H1 (cell line): ENCODE data around the gene ADAMTSL2. TPM values are rescaled to one million over a fixed set of nuclear protein-coding genes. Genes with fewer than 3 reads are reported as not detected.
A peak's percentile ranks its signal among the peaks of the same experiment; 100 is the strongest.

ENCODE experiments used
- CTCF ChIA-PET: fragments of 300-600 bp; sonication (Branson Sonifier 250); formaldehyde crosslinking; loops from one replicate; lab custom pipeline; 2021; ENCODE audit not compliant: partially characterized antibody; lab: Charles Lee
- POLR2A ChIA-PET: fragments of 300-600 bp; sonication (Branson Sonifier 250); formaldehyde crosslinking; loops from one replicate; lab custom pipeline; 2021; ENCODE audit warnings: inconsistent platforms; ENCODE audit not compliant: partially characterized antibody; lab: Charles Lee
- DNase-seq, 2 experiments: peaks; one replicate each; pipeline versions ENCODE4 v3.0.0 to v3.0.0-alpha.2; 2010 to 2022; ENCODE audit warnings: low spot score in 2 of 2, low read depth in 1 of 2, mixed read lengths in 1 of 2
- FAIRE-seq: peaks from 2 replicates; lab custom pipeline; 2011; peaks lifted over from hg19 to GRCh38; lab: Jason Lieb, UNC
- H2AFZ ChIP-seq: 2 replicates; pipeline ENCODE4 v1.8.1; 2012; ENCODE audit warnings: low read length, inconsistent platforms
- H2AK5ac ChIP-seq: 2 replicates; pipeline ENCODE4 v1.6.1; 2013; ENCODE audit warnings: low read depth, low read length
- H2BK120ac ChIP-seq: replicated peaks from 2 replicates; pipeline ENCODE3; 2013; ENCODE audit warnings: low read depth, low read length, inconsistent platforms
- H2BK12ac ChIP-seq: 2 replicates; pipeline ENCODE4 v1.6.1; 2013; ENCODE audit warnings: low read depth, low read length
- H2BK15ac ChIP-seq: 2 replicates; pipeline ENCODE4 v1.6.1; 2013; ENCODE audit warnings: low read length
- H2BK20ac ChIP-seq: 2 replicates; pipeline ENCODE4 v1.6.1; 2013; ENCODE audit warnings: low read length
- H2BK5ac ChIP-seq: 2 replicates; pipeline ENCODE4 v1.6.1; 2013; ENCODE audit warnings: low read depth, low read length
- H3K14ac ChIP-seq: 2 replicates; pipeline ENCODE4 v1.6.1; 2013; ENCODE audit warnings: inconsistent platforms; ENCODE audit not compliant: insufficient read length
- H3K18ac ChIP-seq: 2 replicates; pipeline ENCODE4 v1.6.1; 2013; ENCODE audit warnings: low read length; ENCODE audit errors: extremely low read depth
- H3K23ac ChIP-seq: 2 replicates; pipeline ENCODE4 v1.6.1; 2013; ENCODE audit warnings: inconsistent platforms; ENCODE audit not compliant: insufficient read length
- H3K23me2 ChIP-seq: 2 replicates; pipeline ENCODE4 v1.6.1; 2013; ENCODE audit warnings: low read depth, low read length
- H3K27ac ChIP-seq: 2 replicates; pipeline ENCODE4 v1.6.1; 2011; ENCODE audit warnings: low read depth, low read length, inconsistent platforms
- H3K27me3 ChIP-seq, 4 experiments: replicated peaks in 1 of 4; 1 replicate in 1 of 4; 2 replicates in 3 of 4; pipeline versions ENCODE4 v1.6.1 to v1.8.1; 2011 to 2013; ENCODE audit warnings: low read length in 3 of 4, mild to moderate bottlenecking in 3 of 4, inconsistent platforms in 2 of 4, mixed read lengths in 2 of 4, moderate library complexity in 1 of 4; ENCODE audit not compliant: control insufficient read depth in 3 of 4, insufficient read depth in 3 of 4; ENCODE audit errors: extremely low read depth in 1 of 4
- H3K36me3 ChIP-seq, 4 experiments: 2 replicates each; pipeline versions ENCODE4 v1.6.1 to v1.8.1; 2011 to 2013; ENCODE audit warnings: mild to moderate bottlenecking in 4 of 4, low read length in 3 of 4, moderate library complexity in 2 of 4, control low read depth in 1 of 4, inconsistent platforms in 1 of 4; ENCODE audit not compliant: insufficient read depth in 4 of 4, control insufficient read depth in 2 of 4
- H3K4ac ChIP-seq: replicated peaks from 2 replicates; pipeline ENCODE3; 2013; ENCODE audit warnings: low read length, low read depth, mixed read lengths, inconsistent platforms; ENCODE audit not compliant: insufficient read length
- H3K4me1 ChIP-seq, 4 experiments: replicated peaks in 1 of 4; 1 replicate in 1 of 4; 2 replicates in 3 of 4; pipeline versions ENCODE4 v1.6.1 to v1.8.1; 2011 to 2013; ENCODE audit warnings: low read length in 3 of 4, inconsistent platforms in 2 of 4, mixed read lengths in 1 of 4; ENCODE audit not compliant: insufficient read depth in 4 of 4, control insufficient read depth in 3 of 4
- H3K4me2 ChIP-seq, 2 experiments: 2 replicates each; pipeline versions ENCODE4 v1.6.1 to v1.8.1; 2011 to 2013; ENCODE audit warnings: low read depth in 2 of 2, low read length in 2 of 2, control low read depth in 1 of 2, inconsistent platforms in 1 of 2, mild to moderate bottlenecking in 1 of 2; ENCODE audit not compliant: insufficient read depth in 1 of 2
- H3K4me3 ChIP-seq, 4 experiments: fragments of 200-600, 300-600 bp in 1 of 4; sonication (generic), shearing (Covaris generic), sonication (Bioruptor Twin) in 1 of 4; 2 replicates each; pipeline versions ENCODE4 v1.5.1 to v1.8.1; 2011 to 2016; ENCODE audit warnings: low read length in 4 of 4, low read depth in 3 of 4, control low read depth in 2 of 4, inconsistent platforms in 2 of 4, mild to moderate bottlenecking in 2 of 4, mixed read lengths in 1 of 4, moderate library complexity in 1 of 4; ENCODE audit not compliant: insufficient read depth in 2 of 4; ENCODE audit errors: extremely low read depth in 1 of 4
- H3K56ac ChIP-seq: replicated peaks from 2 replicates; pipeline ENCODE3; 2013; ENCODE audit warnings: low read depth, mild to moderate bottlenecking, mixed read lengths, low read length, inconsistent platforms; ENCODE audit not compliant: insufficient read length
- H3K79me1 ChIP-seq: 2 replicates; pipeline ENCODE4 v1.6.1; 2013; ENCODE audit warnings: low read depth, low read length, control low read depth
- H3K79me2 ChIP-seq, 2 experiments: 2 replicates each; pipeline versions ENCODE4 v1.6.1 to v1.8.1; 2012 to 2013; ENCODE audit warnings: low read length in 2 of 2, mild to moderate bottlenecking in 2 of 2, inconsistent platforms in 1 of 2; ENCODE audit not compliant: insufficient read depth in 2 of 2, control insufficient read depth in 1 of 2
- H3K9ac ChIP-seq, 4 experiments: replicated peaks in 1 of 4; 1 replicate in 1 of 4; 2 replicates in 3 of 4; pipeline versions ENCODE4 v1.6.1 to v1.8.1; 2011 to 2013; ENCODE audit warnings: low read depth in 3 of 4, low read length in 3 of 4, control low read depth in 2 of 4, mild to moderate bottlenecking in 2 of 4, moderate library complexity in 2 of 4, inconsistent platforms in 1 of 4; ENCODE audit errors: extremely low read depth in 1 of 4
- H3K9me3 ChIP-seq, 2 experiments: 2 replicates each; pipeline versions ENCODE4 v1.6.1 to v1.8.1; 2012 to 2013; ENCODE audit warnings: mild to moderate bottlenecking in 2 of 2, moderate library complexity in 2 of 2, control low read depth in 1 of 2, inconsistent platforms in 1 of 2, low read depth in 1 of 2, low read length in 1 of 2, mixed read lengths in 1 of 2; ENCODE audit not compliant: insufficient read depth in 2 of 2
- H4K20me1 ChIP-seq, 2 experiments: replicated peaks in 1 of 2; 2 replicates each; pipeline versions ENCODE3 to v1.8.1; 2011 to 2013; ENCODE audit warnings: inconsistent platforms in 2 of 2, low read length in 2 of 2, mild to moderate bottlenecking in 1 of 2; ENCODE audit not compliant: insufficient read depth in 2 of 2, control insufficient read depth in 1 of 2
- H4K5ac ChIP-seq: 2 replicates; pipeline ENCODE4 v1.6.1; 2013; ENCODE audit warnings: low read length, low read depth, mixed read lengths, inconsistent platforms; ENCODE audit not compliant: insufficient read length
- H4K8ac ChIP-seq: 2 replicates; pipeline ENCODE4 v1.8.0; 2013; ENCODE audit warnings: mild to moderate bottlenecking, moderate library complexity, low read length, inconsistent platforms; ENCODE audit not compliant: insufficient read depth; ENCODE audit errors: extremely low read depth
- H4K91ac ChIP-seq: replicated peaks from 2 replicates; pipeline ENCODE3; 2013; ENCODE audit warnings: low read length, mixed read lengths, inconsistent platforms; ENCODE audit not compliant: insufficient read length
- BACH1 ChIP-seq: IDR thresholded peaks from 2 replicates; pipeline ENCODE4 v1.6.1; 2012; ENCODE audit warnings: low read length, improper control_type of control experiment
- CBX5 ChIP-seq: fragments of 300-800, 300-1000 bp; sonication (generic); IDR thresholded peaks from 2 replicates; pipeline ENCODE4 v1.7.1; 2016; ENCODE audit warnings: antibody characterized with exemption, low read length, low read depth
- CTCF ChIP-seq, 3 experiments: IDR thresholded peaks; 1 replicate in 2 of 3; 2 replicates in 1 of 3; pipeline versions ENCODE4 v1.5.1 to v1.6.1; 2011; ENCODE audit warnings: low read length in 3 of 3, mild to moderate bottlenecking in 3 of 3, inconsistent platforms in 2 of 3, low read depth in 1 of 3, moderate library complexity in 1 of 3; ENCODE audit not compliant: insufficient read depth in 1 of 3; ENCODE audit errors: control extremely low read depth in 1 of 3
- EGR1 ChIP-seq: IDR thresholded peaks from 2 replicates; pipeline ENCODE4 v1.6.1; 2011; ENCODE audit warnings: low read depth, low read length, borderline replicate concordance
- GABPA ChIP-seq: IDR thresholded peaks from 2 replicates; pipeline ENCODE4 v1.6.1; 2011; ENCODE audit warnings: mild to moderate bottlenecking, low read length, moderate library complexity, borderline replicate concordance; ENCODE audit not compliant: insufficient read depth
- SUZ12 ChIP-seq: fragments of 200-600 bp; sonication (generic); IDR thresholded peaks from 2 replicates; pipeline ENCODE4 v1.6.1; 2012; ENCODE audit warnings: mild to moderate bottlenecking, inconsistent platforms, low read length, moderate library complexity, mixed read lengths
- YY1 ChIP-seq: IDR thresholded peaks from 2 replicates; pipeline ENCODE4 v1.6.1; 2011; ENCODE audit warnings: low read depth, mild to moderate bottlenecking, low read length
- WGBS, 2 experiments: shearing (Covaris generic) in 1 of 2; methylation state at CpG; one replicate each; pipeline versions ENCODE4 v1.1.6 to v1.1.7; 2013 to 2015; ENCODE audit warnings: low lambda C conversion rate in 2 of 2, mixed read lengths in 2 of 2, inconsistent platforms in 1 of 2, low coverage in 1 of 2, missing lambda C conversion rate in 1 of 2; ENCODE audit not compliant: insufficient replicate concordance in 2 of 2, insufficient coverage in 1 of 2, insufficient read length in 1 of 2; ENCODE audit errors: extremely low coverage in 1 of 2, missing lambda C conversion rate in 1 of 2; 5-methylcytosine and 5-hydroxymethylcytosine counted together
- polyA plus RNA-seq, 7 experiments: library from polyadenylated mRNA; depleted of rRNA in 3 of 7; stranded (reverse) in 5 of 7; unstranded in 2 of 7; fragments of >200 nt in 5 of 7; fragments of 200-250 nt in 2 of 7; gene quantifications; 1 replicate in 5 of 7; 2 replicates in 1 of 7; 4 replicates in 1 of 7; pipeline versions ENCODE4 v1.2.1 to v1.2.3, GENCODE V29; 2011 to 2013; ENCODE audit warnings: missing spikeins in 2 of 7, mixed read lengths in 2 of 7
- total RNA-seq: library from RNA; stranded (reverse); fragmentation: NEBNext Ultra II Directional; extraction: Animal tissue kit (Norgen Biotek cat#: 25700); gene quantifications from 2 replicates; pipeline ENCODE4 v1.2.1, GENCODE V29; 2021

Gene ADAMTSL2
- total and polyA plus RNA-seq, 2 of the 8 experiments (the other 6 are each of a cell fraction or from before 2014, with no cell fraction given): 0.74 to 0.76 TPM

GRCh38 chr9:133582501-133583045 is 48.1 kb downstream of the ADAMTSL2 start:
- Histone ChIP-seq H2BK5ac (0 out of 2 replicates have a peak overlapping the region, but pooled peaks have one; percentile 21), H2BK20ac (no peak overlapping the region), H3K79me1 (no peaks in the 10 kb centered on the region), H2AFZ (no peak overlapping the region), H2BK120ac (no peak overlapping the region), H2AK5ac (0 out of 2 replicates have a peak overlapping the region, but pooled peaks have one; percentile 75), H3K14ac (no peak overlapping the region), H3K4me2 (no peak overlapping the region), H3K23me2 (no peaks in the 10 kb centered on the region), H3K27me3 (no peaks in the 10 kb centered on the region), H3K23ac (no peak overlapping the region), H3K27ac (no peak overlapping the region), H2BK12ac (peak overlapping the region; percentile 60; the same call in 1 of the 2 replicates), H3K18ac (no peak overlapping the region; the same call in 1 of the 2 replicates), H4K5ac (no peak overlapping the region), H3K4ac (no peak overlapping the region), H3K36me3 (no peaks in the 10 kb centered on the region), H4K91ac (no peak overlapping the region), H4K8ac (peak overlapping the region; percentile 52; the same call in 1 of the 2 replicates), H3K56ac (no peak overlapping the region), H3K4me3 (no peak overlapping the region), H3K9me3 (no peaks in the 10 kb centered on the region), H4K20me1 (no peaks in the 10 kb centered on the region), H3K79me2 (no peaks in the 10 kb centered on the region), H2BK15ac (0 out of 2 replicates have a peak overlapping the region, but pooled peaks have one; percentile 72), H3K4me1 (peaks cover 3 to 26% (median 19%) of the 10 kb centered on the region in 4 experiments), H3K9ac (no peak overlapping the region)
- FAIRE-seq (no peak), DNase-seq (no peak)
- ChIA-PET POLR2A (interaction anchor here (1.4 to 3.3 kb wide), 2 partner anchors 8 to 11 kb away, joined by 4 to 7 read pairs; no protein-coding TSS in a partner anchor), CTCF (interaction anchor here (0.9 to 5.3 kb wide), 8 partner anchors 8 to 96 kb away, joined by 3 to 46 read pairs (median 4); no protein-coding TSS in a partner anchor)
- 90% methylated on average over 14 of the region's 14 CpGs; no CpG with 5 or more reads in 1 of the 2 experiments for WGBS, 2 experiments
- TF ChIP-seq EGR1: no peak
- no peak for TF ChIP-seq CTCF (IDR thresholded peaks at IDR 0.05; ENCODE audit: control extremely low read depth in 1 of 3, insufficient read depth in 1 of 3, low read depth in 1 of 3, low read length in 3 of 3)
- no peak for TF ChIP-seq YY1
- no peak for TF ChIP-seq CBX5
- no peak for TF ChIP-seq BACH1
- TF ChIP-seq GABPA: no peak
- no peak for TF ChIP-seq SUZ12
